Right atrium auricular region (tissue), 2 donors: Measurements from ENCODE around the gene TRIP12. TPM values are rescaled to one million over a fixed set of nuclear protein-coding genes. Genes with fewer than 3 reads are reported as not detected.

Source experiments
- DNase-seq: peaks from one replicate; pipeline ENCODE4 v3.0.0-alpha.2; 2019; ENCODE audit warnings: low spot score
- H3K27ac ChIP-seq, 2 donors: fragments of 200-600 bp; sonication (generic); 1 replicate in 1 of 2; 2 replicates in 1 of 2; pipeline ENCODE4 v1.5.1; 2016 to 2019
- H3K27me3 ChIP-seq, 2 donors: fragments of 200-600 bp; sonication (generic); one replicate each; pipeline versions ENCODE4 v1.5.1 to v1.6.0; 2017 to 2019
- H3K36me3 ChIP-seq: fragments of 200-600 bp; sonication (generic); one replicate; pipeline ENCODE4 v1.5.1; 2016
- H3K4me1 ChIP-seq, 2 donors: fragments of 200-600 bp; sonication (generic); one replicate each; pipeline versions ENCODE4 v1.5.1 to v1.6.0; 2017 to 2019
- H3K4me3 ChIP-seq, 2 donors: fragments of 200-600 bp; sonication (generic); 1 replicate in 1 of 2; 2 replicates in 1 of 2; pipeline ENCODE4 v1.5.1; 2017 to 2019; ENCODE audit warnings: mild to moderate bottlenecking in 1 of 2, moderate library complexity in 1 of 2
- H3K9me3 ChIP-seq, 2 donors: fragments of 200-600 bp; sonication (generic); one replicate each; pipeline ENCODE4 v1.5.1; 2019
- total RNA-seq, 2 donors: library from RNA; depleted of rRNA; stranded (reverse); fragments of >200 nt; gene quantifications; one replicate each; pipeline ENCODE4 v1.1.0, GENCODE V29; 2016
- TF ChIP-seq, protein P1 (sequence below), 2 donors: fragments of 200-600 bp; sonication (generic); IDR thresholded peaks; one replicate each; pipeline ENCODE4 v1.5.1; 2019; ENCODE audit warnings: antibody characterized with exemption in 2 of 2

TRIP12 gene
- total RNA-seq, 2 donors from 2014 or later = 94.8 to 107 TPM

DNA sequence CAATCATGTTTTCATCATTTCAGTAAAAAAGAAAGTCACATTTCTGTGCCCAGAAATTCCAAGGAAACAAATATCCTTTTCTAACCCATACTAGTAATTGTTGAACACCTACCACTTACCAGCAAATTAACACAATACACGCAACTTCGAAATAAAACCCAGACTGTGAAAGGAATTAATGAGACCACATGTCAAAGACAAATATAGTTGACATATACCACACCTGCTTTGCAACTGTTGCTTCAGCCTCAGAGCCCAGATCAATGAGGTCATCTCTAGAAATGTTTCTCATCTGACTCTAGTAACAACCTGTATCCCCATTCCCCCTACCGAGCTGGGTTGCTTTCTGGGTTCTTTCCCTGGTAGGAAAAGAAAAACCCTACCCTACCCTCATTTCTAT, 52.6 kb downstream of the TRIP12 start:
- H3K4me3 ChIP-seq = no peak overlapping the region
- H3K36me3 ChIP-seq = no peaks in the 10 kb centered on the region
- TF ChIP-seq, protein P1, sequence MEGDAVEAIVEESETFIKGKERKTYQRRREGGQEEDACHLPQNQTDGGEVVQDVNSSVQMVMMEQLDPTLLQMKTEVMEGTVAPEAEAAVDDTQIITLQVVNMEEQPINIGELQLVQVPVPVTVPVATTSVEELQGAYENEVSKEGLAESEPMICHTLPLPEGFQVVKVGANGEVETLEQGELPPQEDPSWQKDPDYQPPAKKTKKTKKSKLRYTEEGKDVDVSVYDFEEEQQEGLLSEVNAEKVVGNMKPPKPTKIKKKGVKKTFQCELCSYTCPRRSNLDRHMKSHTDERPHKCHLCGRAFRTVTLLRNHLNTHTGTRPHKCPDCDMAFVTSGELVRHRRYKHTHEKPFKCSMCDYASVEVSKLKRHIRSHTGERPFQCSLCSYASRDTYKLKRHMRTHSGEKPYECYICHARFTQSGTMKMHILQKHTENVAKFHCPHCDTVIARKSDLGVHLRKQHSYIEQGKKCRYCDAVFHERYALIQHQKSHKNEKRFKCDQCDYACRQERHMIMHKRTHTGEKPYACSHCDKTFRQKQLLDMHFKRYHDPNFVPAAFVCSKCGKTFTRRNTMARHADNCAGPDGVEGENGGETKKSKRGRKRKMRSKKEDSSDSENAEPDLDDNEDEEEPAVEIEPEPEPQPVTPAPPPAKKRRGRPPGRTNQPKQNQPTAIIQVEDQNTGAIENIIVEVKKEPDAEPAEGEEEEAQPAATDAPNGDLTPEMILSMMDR (IDR thresholded peaks at IDR 0.05) = no peak

DNA sequence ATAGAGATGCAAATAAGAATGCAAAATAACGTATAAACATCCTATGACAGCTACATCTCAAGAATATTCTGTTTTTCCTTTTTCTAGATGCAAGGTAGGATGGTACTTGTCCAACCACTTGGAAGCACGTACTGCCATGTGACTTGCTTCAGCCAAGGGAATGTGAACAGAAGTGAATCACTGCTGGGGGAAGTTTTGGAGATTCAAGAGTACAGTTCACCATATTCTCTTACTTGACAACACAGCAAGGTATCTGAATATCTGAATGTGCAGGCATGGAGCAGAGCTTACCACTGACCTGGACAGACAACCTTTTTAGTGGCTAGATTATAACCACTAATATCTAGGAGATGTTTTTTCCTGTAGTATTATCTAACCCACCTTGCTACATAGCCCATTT, 53.0 kb downstream of the TRIP12 start:
- TF ChIP-seq, protein P1 (IDR thresholded peaks at IDR 0.05) = no peak
- H3K4me3 ChIP-seq = no peak overlapping the region
- H3K27me3 ChIP-seq = no peaks in the 10 kb centered on the region
- DNase-seq = no peak
- no peaks in the 10 kb centered on the region for H3K9me3 ChIP-seq
- H3K36me3 ChIP-seq = no peaks in the 10 kb centered on the region
- no peak overlapping the region for H3K27ac ChIP-seq
- H3K4me1 ChIP-seq = peaks cover 0 to 15% of the 10 kb centered on the region in 2 donors

More for the DNA sequence above, 52.6 kb downstream of the TRIP12 start:
- no peak for DNase-seq
- peaks cover 0 to 13% of the 10 kb centered on the region in 2 donors for H3K4me1 ChIP-seq
- H3K9me3 ChIP-seq = no peaks in the 10 kb centered on the region
- no peak overlapping the region for H3K27ac ChIP-seq
- H3K27me3 ChIP-seq = no peaks in the 10 kb centered on the region

DNA sequence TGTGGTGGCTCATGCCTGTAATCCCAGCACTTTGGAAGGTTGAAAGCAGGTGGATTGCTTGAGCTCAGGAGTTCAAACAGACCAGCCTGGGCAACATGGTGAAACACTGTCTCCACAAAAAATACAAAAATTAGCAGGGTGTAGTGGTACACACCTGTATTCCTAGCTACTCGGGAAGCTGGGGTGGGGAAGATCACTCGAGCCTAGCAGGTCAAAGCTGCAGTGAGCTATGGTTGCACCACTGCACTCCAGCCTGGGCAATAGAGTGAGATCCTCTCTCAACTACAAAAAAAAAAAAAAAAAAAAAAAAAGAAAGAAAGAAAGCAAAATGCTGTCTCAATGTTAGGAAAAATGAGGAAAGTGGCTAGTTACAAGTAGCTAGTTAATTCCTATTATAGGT, 56.8 kb downstream of the TRIP12 start:
- Histone ChIP-seq H3K4me3 (no peak overlapping the region), H3K36me3 (no peaks in the 10 kb centered on the region), H3K9me3 (no peaks in the 10 kb centered on the region), H3K27ac (no peak overlapping the region), H3K4me1 (peaks cover 0 to 9% of the 10 kb centered on the region in 2 donors), H3K27me3 (no peaks in the 10 kb centered on the region)
- no peak for DNase-seq
- TF ChIP-seq, protein P1 (IDR thresholded peaks at IDR 0.05) = no peak

- no peaks in the 10 kb centered on the region for H3K27me3 ChIP-seq
- H3K36me3 ChIP-seq = peaks cover 18% of the 10 kb centered on the region
- H3K9me3 ChIP-seq = no peaks in the 10 kb centered on the region
- peaks cover 0 to 11% of the 10 kb centered on the region in 2 donors for H3K4me1 ChIP-seq
- DNase-seq = no peak
- TF ChIP-seq, protein P1 (IDR thresholded peaks at IDR 0.05) = no peak
- H3K4me3 ChIP-seq = no peak overlapping the region
- no peak overlapping the region for H3K27ac ChIP-seq
Measured at GRCh38 chr2:229861431-229861830, 60.4 kb downstream of the TRIP12 start.

GRCh38 chr2:229860334-229860733, 61.5 kb downstream of the TRIP12 start:
- TF ChIP-seq, protein P1 (IDR thresholded peaks at IDR 0.05) = no peak
- Histone ChIP-seq H3K27ac (no peak overlapping the region), H3K27me3 (no peaks in the 10 kb centered on the region), H3K36me3 (peaks cover 18% of the 10 kb centered on the region), H3K4me3 (no peak overlapping the region), H3K9me3 (no peaks in the 10 kb centered on the region), H3K4me1 (peaks cover 0 to 17% of the 10 kb centered on the region in 2 donors)
- DNase-seq = no peak

DNA sequence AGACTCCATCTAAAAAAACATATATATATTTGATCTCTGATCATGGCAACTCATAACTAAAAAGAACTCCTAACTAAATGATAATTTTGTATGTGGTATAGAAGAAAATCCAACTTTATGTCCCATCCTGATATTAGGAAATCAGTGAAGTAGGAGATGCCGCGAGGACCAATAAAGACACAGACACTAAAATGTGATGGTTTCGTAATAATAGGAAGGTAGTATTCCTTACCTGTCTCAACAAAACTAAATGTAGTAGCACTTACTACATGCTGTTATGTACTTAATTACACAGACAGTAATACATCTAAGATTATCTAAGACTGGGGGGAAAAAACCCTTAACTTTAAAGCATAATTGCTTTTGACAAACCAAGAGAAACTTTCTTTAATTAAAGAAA, 63.5 kb downstream of the TRIP12 start:
- Histone ChIP-seq H3K27me3 (no peaks in the 10 kb centered on the region), H3K27ac (no peak overlapping the region), H3K4me3 (no peak overlapping the region), H3K36me3 (peaks cover 18% of the 10 kb centered on the region), H3K4me1 (peaks cover 0 to 8% of the 10 kb centered on the region in 2 donors), H3K9me3 (no peaks in the 10 kb centered on the region)
- TF ChIP-seq, protein P1 (IDR thresholded peaks at IDR 0.05) = no peak
- DNase-seq = no peak
